Stimulated activated CD8-positive, alpha-beta memory T cell treated with anti-CD3 and anti-CD28 coated beads, Interleukin-4, amount 100 ng/mL, for 1 hour (primary cell): ENCODE data around the gene OR2L13.
"Not testable (repeated sequence)": the region's sequence is repeated elsewhere in the genome, so short reads cannot be mapped to it uniquely, and the experiment has no call there.

Source experiments
- DNase-seq, 2 donors: peaks; one replicate each; pipeline ENCODE4 v3.0.0-alpha.2; 2020; ENCODE audit warnings: low read depth in 2 of 2, low spot score in 1 of 2

Gene OR2L13, protein sequence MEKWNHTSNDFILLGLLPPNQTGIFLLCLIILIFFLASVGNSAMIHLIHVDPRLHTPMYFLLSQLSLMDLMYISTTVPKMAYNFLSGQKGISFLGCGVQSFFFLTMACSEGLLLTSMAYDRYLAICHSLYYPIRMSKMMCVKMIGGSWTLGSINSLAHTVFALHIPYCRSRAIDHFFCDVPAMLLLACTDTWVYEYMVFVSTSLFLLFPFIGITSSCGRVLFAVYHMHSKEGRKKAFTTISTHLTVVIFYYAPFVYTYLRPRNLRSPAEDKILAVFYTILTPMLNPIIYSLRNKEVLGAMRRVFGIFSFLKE

DNA sequence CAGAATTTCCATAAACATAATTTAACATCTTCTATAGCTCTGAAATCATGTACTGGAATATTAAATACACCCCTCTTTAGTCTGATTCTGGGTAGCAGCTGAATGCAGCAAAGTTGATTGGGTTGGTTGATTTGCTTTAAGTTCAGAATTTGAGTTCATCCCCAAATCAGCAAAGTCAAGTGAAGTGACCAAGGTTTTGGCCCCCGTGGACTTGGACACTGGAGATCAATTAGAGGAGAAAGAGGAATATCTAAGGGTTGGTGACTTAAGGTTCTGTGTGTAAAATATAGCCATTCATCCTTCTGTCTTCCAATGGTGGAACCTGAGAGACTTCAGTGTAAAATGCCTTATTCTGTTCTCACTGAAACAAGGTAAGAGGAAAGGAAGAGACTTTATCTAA, at the start of gene OR2L13:
Gene OR2L13, plus strand, starts transcription at position 301 of the 400 bp plus-strand sequence. CDS start 4,192 bp downstream, outside the sequence.
- DNase-seq = no peak

- DNase-seq = no peak
Measured at GRCh38 chr1:248045209-248045608, 49.8 kb upstream of the OR2L13 start.

- no peak for DNase-seq
Measured at GRCh38 chr1:248046536-248046935, 48.4 kb upstream of the OR2L13 start, which contains the start of gene OR2L3. OR2L3 (plus strand) TSS chr1:248046836; CDS start chr1:248060682, 13,846 bp downstream.

- DNase-seq = no peak
Measured at GRCh38 chr1:248047008-248047407, 48.0 kb upstream of the OR2L13 start.

- DNase-seq = no peak
Measured at GRCh38 chr1:248054671-248055070, 40.3 kb upstream of the OR2L13 start.

DNA sequence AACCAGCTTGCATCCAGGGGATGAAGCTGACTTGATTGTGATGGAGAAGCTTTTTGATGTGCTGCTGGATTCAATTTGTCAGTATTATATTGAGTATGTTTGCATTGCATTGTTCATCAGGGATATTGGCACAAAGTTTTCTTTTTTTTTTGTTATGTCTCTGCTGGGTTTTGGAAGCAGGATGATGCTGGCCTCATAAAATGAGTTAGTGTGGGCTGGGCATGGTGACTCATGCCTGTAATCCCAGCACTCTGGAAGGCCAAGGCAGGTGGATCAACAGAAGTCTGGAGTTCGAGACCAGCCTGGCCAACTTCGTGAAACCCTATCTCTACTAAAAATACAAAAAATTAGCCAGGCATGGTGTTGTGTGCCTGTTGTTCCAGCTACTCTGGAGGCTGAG, 39.7 kb upstream of the OR2L13 start:
- no peak for DNase-seq

DNA sequence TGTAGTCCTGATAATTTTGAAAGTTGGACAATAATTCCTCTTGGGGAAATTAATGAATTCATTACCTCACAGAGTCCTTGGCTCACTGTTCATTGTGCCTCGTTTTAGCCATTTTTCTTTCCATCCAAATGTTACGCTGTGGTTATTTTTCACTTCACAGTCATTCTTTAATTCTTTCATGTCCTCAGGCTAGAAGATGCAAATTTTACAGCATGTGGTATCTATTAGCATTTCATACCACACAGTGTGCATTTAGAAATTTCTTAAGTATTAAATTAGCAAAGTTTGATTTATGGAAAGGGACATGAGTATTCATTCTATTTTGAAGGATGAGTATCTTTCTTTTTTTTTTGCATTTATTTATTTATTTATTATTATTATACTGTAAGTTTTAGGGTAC, 29.9 kb upstream of the OR2L13 start:
- DNase-seq = no peak

- DNase-seq = no peak
Measured at GRCh38 chr1:248065604-248066003, 29.4 kb upstream of the OR2L13 start.

DNA sequence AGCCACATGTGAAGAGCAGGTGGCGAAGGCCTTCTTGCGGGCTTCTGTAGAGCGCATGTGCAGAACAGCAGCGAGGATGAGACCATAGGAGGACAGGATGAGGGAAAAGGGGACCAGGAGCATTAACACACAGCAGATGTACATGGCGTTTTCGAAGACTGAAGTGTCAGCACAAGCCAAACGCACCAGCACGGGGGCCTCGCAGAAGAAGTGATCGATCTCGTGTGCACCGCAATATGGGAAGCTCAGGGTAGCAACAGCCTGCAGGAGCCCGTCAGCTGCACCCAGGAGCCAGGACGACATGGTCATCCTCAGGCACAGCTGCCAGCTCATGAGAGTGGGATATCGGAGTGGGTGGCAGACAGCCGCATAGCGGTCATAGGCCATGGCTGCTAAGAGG, 11.1 kb upstream of the OR2L13 start:
- DNase-seq = not testable (repeated sequence)

DNA sequence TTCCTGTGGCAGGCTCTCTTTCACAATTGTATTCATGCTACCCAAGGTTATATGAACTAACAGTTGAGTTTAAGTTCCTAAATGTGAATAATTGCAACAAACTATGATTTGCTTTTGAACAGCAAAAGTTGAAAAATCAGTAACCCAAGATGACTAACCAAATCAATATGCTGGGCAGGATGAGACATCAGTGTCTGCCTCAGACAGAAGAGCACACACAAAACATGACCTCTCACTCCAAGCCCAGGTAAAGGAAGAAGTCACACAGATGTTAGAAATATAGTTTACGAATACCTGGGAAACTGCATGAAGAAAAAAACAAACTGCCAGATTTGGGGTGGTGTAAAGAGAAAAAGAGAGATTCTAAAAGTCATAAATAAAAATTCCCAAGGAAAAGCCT, 3.5 kb downstream of the OR2L13 start:
- no peak for DNase-seq

GRCh38 chr1:248102847-248103246, 7.9 kb downstream of the OR2L13 start:
- no peak for DNase-seq

GRCh38 chr1:248111157-248111556, 16.2 kb downstream of the OR2L13 start:
- DNase-seq = no peak

DNA sequence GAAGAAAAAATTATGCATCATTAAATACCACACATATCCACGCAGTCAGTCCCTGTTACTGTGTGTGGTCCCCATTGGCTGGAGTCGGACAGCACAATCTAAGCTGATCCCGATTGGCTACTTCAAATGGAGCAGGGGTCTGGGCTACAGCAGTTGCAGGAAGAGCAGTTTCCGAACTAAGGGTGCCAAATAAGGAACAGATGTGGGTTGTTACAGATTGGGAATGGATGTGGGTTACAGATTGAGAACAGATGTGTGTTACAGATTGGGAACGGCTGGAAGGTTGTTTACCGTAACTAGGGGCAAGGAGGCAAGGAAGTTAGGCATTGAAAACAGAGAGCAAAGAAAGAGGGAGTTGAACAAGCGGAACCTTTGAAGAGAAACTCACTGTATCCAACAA, 19.9 kb downstream of the OR2L13 start:
- no peak for DNase-seq

DNA sequence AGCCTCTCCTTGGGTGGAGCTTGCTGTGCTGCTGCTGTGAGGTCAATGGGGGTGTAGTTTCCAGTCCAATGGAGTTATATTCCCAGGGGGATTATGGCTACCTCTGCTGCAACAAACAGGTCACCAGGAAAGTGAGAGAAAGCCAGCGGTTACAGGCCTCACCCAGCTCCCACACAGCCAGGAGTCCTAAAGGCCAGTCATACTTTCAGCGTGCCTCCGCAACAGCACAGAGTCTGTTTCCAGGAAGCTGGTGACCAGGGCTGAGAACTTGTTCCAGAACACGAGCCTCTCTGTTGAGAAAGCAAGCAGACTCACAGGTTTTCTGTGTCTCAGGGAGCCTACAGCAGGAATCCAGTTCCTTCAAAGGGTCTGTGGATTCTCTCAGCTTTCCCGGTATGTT, 32.7 kb downstream of the OR2L13 start:
- no peak for DNase-seq

DNA sequence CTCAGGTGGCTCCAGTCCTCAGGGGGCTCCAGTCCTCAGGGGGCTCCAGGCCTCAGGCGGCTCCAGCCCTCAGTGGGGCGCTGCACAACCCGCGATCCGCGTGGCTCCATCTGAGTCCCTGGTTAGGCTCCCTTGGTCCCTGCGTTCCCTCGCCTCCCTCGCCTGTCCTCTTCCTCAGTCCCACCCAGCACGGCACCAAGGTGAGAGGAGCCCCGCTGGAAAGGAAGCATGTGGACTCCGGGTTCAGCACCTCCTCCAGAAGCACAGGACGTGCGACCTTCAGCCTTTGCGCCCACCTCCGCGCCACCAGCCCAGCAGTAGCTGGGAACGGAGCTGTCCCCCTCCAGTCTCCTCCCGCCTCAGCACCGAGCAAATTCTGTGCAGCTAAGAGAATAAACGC, 41.8 kb downstream of the OR2L13 start:
- no peak for DNase-seq

DNA sequence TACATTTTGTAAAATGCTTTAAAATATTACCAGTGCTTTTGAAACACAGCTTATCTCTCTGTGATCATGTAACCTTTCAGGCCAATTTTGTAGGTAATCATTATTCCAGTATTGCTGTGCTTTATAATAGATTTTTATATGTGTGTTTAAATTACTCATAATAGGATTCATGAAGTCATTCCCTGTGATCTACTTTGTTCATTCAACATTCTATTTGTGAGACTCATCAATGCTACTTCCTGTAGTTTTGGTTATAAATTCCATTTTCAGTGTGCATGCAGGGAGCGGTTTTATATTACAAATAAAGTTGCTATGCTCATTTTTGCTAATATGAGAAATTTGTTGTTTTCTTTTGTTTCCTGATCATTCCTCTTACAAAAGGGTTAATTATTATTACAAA, 45.9 kb downstream of the OR2L13 start:
- DNase-seq = no peak

DNA sequence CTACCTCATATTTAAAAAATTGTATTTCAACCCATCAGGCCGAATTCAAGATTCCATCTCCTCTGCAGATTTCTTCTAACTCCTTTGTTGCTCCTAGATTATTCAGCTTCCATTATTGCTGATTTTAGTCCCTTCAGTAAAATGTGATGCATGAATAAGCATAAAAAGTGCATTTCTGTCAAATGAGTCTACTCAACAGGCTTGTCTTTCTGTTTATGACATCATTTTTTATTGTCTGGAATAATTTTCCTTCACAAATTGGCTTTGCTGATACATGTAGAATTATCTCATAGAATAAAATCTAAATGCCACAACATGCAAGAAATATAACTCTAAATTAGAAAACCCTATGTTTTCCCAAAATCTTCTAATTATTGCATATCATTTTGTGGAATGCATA, 48.3 kb downstream of the OR2L13 start:
- no peak for DNase-seq

DNA sequence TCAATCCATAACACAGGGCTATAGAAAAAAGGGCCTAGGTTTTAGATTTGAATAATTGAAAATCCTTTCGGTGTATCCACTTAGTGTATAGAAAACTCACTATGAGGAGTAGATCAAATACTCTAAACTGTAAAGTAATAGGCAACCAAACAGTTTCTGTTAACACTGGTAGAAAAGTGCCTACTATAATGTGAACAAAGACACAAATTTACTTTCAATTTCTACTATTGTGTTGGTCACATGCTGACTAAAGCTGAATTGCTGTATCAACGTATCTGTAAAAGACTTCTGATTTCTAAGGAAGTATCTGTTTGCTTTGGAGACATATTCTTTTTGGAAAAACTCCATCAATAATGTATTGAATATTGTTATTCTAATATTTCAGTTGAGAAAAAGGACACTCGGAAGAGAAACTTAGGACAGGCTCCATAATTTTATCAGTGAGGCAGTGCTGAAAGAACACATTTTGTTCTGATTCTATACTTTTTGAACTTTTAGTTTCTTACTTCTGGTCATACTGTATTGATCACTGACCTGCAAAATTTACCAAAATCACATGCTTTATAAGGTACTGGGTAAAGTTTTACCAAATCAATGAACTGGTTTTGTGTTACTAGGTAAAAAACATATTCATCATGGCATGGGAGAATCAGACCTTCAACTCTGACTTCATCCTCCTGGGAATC, 49.7 kb downstream of the OR2L13 start, which contains the start of gene OR2M5:
Gene OR2M5, plus strand, starts transcription at position 636 of the 686 bp plus-strand sequence. Its CDS starts 0 bp downstream, at position 636.
- no peak for DNase-seq
